ENCODE data around the gene PAX9.

Gene PAX9

DNA sequence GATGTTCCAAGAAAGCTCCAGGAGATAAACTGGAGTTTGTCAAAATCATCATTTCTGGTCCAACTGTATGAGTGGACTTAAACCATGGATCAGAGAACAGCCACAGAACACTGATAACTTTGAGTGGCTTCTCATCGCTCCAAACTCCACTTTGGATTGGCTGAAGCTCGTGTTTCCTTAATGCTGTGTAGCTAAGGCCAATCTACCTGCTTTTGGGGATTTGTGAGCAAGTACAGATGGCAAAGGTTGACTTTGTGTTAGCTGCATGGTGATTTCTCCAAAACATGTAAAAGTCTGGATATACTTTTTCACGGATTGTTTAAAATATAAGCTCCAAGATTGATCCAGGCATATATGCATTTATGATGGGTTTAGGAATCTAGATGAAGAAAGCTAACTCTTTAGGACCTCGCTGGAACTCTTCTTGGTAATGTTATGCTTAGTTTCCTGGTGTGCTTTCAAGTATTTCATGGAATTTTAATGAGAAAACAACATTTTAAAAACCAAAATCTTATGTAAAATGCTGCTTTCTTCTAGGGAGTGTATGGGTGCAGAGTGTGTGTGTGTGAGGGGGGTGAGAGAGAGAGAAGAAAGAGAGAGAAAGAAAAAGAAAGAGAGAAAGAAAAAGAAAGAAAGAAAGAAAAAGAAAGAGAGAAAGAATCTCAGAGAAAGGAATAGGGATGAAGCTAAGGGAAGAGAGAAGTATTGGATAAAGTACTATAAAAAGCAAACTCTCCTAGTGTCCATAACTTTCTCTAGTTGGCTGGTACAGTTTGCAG lies 11.6 kb upstream of the PAX9 start:
- no peaks in the 10 kb centered on the region for H3K36me3 ChIP-seq (ENCODE audit: insufficient read depth, low read length)
- H3K4me1 ChIP-seq (ENCODE audit: insufficient read depth, low read length), result peaks cover 5% of the 10 kb centered on the region
- H3K4me3 ChIP-seq (ENCODE audit: low read length), result no peak overlapping the region

DNA sequence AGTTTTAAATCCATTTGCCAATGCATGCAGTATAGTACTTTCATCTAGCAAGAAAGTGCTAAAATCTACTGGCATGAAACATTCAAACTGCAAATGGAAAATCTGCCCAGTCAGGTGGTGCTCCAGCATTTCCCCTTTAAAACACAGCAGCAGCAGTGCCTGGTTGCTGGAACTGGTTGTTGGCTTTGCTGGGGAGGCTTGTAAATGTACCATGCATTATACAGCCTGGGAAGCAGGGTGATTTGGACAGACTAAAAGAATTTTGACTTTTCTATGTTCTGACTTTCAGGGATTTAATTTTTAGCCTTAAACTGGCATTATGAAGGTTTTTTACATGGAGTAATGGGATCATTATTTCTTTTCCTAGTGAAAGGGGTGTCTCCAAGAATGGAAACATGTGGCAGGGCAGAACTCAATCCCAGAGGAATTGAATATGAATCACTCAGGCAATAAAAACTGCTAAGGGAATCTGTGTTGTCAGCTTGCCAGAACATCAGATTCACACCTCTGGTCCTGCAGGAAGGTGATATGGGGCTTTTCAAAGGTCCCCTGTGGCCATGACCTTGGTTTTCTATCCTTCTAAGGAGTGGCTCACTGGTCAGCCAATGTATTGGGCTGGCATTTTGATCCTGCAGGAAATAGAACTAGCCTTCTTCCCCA lies 9.0 kb upstream of the PAX9 start:
- peaks cover 26% of the 10 kb centered on the region for H3K4me1 ChIP-seq (ENCODE audit: insufficient read depth, low read length)
- no peaks in the 10 kb centered on the region for H3K9me3 ChIP-seq (ENCODE audit: low read length)
- H3K4me3 ChIP-seq (ENCODE audit: low read length), result no peak overlapping the region
- no peaks in the 10 kb centered on the region for H3K36me3 ChIP-seq (ENCODE audit: insufficient read depth, low read length)
- H3K27me3 ChIP-seq (ENCODE audit: insufficient read depth, low read length), result peaks cover 98% of the 10 kb centered on the region
- no peak overlapping the region for H2AFZ ChIP-seq (ENCODE audit: low read depth, low read length)

More for the DNA sequence above, 11.6 kb upstream of the PAX9 start:
- H3K27me3 ChIP-seq (ENCODE audit: insufficient read depth, low read length), result peaks cover 96% of the 10 kb centered on the region
- H2AFZ ChIP-seq (ENCODE audit: low read depth, low read length), result no peak overlapping the region
- no peaks in the 10 kb centered on the region for H3K9me3 ChIP-seq (ENCODE audit: low read length)

DNA sequence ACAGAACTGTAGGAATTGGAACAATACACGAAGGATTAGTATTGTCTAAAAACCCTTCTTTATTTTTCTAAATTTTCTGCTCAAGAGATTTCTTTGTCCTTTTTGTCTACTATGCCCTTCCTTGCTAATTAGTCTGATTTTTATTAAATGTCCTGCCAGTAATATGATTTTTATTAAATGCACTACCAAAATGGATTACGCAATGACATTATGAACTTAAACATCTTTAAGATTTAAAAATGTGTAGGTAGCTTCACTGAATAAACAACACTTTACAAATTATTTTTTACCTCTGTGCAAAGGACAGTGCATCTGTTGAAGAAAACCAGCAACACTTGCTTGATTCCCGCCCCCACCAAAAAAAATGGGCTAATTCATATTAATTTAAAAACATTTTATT lies 8.2 kb upstream of the PAX9 start:
- no peaks in the 10 kb centered on the region for H3K36me3 ChIP-seq (ENCODE audit: insufficient read depth, low read length)

DNA sequence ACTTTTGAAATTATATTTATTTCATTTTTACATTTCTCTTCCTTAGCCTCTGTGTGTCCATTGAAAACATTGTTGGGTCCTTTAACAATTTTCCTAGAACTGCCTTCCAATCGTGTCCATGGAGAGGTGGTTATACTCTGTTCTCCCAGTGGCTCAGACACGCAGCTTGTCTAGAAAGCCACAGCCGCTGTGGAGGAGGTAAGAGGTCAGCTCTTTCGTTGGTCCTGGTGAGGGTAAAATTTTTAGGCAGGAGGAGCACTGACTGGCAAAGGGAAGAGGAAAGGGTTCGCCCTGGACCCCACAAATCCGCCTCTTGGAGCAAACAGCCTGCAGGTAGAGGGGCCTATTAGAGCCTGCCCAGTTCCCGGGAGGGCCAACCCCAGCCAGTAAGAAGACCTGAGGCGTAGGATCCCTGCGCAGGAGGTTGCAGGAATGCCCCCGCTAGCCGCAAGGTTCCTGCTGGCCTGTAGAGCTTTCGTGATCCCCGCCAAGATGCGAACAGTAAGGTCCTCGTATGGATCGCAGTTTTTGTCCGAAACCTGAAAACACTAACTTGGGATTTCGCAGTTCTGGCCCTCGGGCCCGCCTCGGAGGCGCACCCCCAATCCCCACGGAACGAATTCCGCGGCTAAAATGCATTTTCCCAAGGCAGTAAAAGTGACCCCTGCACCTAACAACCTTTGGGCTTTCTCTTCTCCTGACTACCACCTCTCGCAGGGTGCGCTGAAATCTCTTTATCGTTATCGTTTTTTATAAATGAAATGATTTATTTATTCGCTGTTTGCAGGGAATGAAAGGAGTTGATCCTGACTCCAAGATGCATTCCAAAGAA lies 7.5 kb upstream of the PAX9 start:
- H3K4me3 ChIP-seq (ENCODE audit: low read length), result no peak overlapping the region

More for the DNA sequence above, 8.2 kb upstream of the PAX9 start:
- no peak overlapping the region for H2AFZ ChIP-seq (ENCODE audit: low read depth, low read length)
- peaks cover 25% of the 10 kb centered on the region for H3K4me1 ChIP-seq (ENCODE audit: insufficient read depth, low read length)
- no peaks in the 10 kb centered on the region for H3K9me3 ChIP-seq (ENCODE audit: low read length)
- H3K27me3 ChIP-seq (ENCODE audit: insufficient read depth, low read length), result peaks cover 99% of the 10 kb centered on the region
- no peak overlapping the region for H3K4me3 ChIP-seq (ENCODE audit: low read length)

DNA sequence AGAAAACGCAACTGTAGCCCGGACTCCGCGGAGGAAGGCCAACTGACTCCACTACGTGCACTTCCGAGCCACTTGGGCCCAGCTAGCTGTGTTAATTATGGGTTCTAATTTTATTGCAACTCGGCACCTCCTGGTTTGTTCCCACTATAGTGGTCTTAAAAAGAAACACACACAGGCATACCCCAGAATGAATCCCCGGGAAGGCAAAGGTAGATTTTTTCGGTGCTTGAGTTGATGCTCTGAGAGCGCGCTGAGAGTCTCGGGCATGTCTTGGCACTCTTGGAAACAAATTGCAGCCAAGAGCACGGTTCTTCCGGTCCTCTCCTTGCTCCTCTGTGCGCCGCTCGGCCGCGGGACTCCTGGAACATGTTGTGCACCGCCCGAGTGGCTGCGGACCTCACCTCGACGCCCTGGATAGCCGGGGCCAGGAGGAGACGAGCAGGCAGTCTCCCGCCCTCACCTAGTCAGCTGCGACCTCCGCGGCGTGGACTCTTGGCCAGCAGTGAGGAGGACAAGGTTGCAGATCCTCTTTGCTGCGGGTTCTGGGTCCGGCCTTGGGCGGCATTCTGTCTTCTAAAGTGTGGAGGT lies 6.8 kb upstream of the PAX9 start:
- Histone ChIP-seq H3K36me3 (ENCODE audit: insufficient read depth, low read length) (no peaks in the 10 kb centered on the region), H3K27me3 (ENCODE audit: insufficient read depth, low read length) (peaks cover 99% of the 10 kb centered on the region), H3K9me3 (ENCODE audit: low read length) (no peaks in the 10 kb centered on the region), H2AFZ (ENCODE audit: low read depth, low read length) (no peak overlapping the region), H3K4me1 (ENCODE audit: insufficient read depth, low read length) (peaks cover 30% of the 10 kb centered on the region), H3K4me3 (ENCODE audit: low read length) (no peak overlapping the region)

More for the DNA sequence above, 7.5 kb upstream of the PAX9 start:
- Histone ChIP-seq H2AFZ (ENCODE audit: low read depth, low read length) (no peak overlapping the region), H3K36me3 (ENCODE audit: insufficient read depth, low read length) (no peaks in the 10 kb centered on the region), H3K9me3 (ENCODE audit: low read length) (no peaks in the 10 kb centered on the region), H3K27me3 (ENCODE audit: insufficient read depth, low read length) (peaks cover 99% of the 10 kb centered on the region), H3K4me1 (ENCODE audit: insufficient read depth, low read length) (peaks cover 30% of the 10 kb centered on the region)

DNA sequence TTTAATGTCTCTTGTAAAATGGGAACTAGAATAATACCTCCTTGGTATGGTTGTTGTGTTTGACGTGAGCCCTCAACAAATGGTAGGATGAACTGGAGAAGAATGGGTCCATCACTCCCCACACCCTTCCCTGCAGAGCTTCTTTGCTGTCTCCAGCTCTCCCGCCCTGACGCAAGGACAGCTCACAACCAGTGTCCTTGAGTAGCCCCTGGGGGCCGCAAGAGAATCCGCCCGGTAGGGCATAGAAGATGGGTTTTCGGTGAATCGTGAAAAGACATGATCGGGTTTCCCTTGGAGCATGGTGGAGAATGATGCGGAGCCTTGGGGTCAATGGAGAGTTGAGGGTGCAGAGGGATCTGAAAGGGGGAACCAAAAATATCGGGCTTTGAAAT lies 6.1 kb upstream of the PAX9 start:
- H3K4me1 ChIP-seq (ENCODE audit: insufficient read depth, low read length), result peaks cover 30% of the 10 kb centered on the region
- no peak overlapping the region for H3K4me3 ChIP-seq (ENCODE audit: low read length)
- H3K9me3 ChIP-seq (ENCODE audit: low read length), result no peaks in the 10 kb centered on the region
- no peaks in the 10 kb centered on the region for H3K36me3 ChIP-seq (ENCODE audit: insufficient read depth, low read length)
- H3K27me3 ChIP-seq (ENCODE audit: insufficient read depth, low read length), result peaks cover 99% of the 10 kb centered on the region
- H2AFZ ChIP-seq (ENCODE audit: low read depth, low read length), result no peak overlapping the region

DNA sequence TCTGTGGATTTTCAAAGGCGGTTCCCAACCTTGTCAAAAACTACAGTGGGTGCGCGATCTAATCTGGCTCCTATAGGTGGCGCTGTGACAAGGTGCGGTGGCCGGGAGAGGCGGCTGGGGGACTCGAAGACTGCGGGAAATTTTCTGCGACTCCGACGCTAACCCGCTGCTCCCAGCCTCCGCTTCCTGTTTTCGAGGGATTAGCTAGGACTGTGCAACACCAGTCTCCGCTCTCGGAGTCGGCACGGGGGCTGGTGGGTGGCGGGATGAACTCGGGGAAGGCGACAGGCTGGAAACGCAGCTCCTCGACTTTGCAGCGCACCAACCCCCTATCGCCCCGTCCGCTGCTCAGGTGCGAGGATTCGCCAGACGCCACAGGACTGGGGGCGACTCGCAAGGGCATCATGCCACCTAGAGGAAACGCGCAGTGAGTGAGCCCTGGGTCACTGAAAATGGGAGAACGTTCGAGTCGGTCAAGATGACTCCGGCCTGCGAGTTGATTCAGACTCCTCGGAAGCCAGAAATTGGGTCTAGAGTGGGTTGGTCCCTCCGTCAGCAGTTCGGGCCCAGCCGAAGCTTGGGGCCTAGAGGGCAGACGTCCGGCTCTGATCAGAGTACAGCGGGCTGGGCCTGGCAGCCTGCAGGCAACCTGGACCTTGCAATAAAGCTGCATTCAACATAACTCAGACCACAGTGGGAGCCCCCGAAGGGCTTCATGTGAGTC lies 5.5 kb upstream of the PAX9 start:
- H3K4me3 ChIP-seq (ENCODE audit: low read length), result no peak overlapping the region
- H3K4me1 ChIP-seq (ENCODE audit: insufficient read depth, low read length), result peaks cover 32% of the 10 kb centered on the region
- H3K36me3 ChIP-seq (ENCODE audit: insufficient read depth, low read length), result no peaks in the 10 kb centered on the region
- H3K27me3 ChIP-seq (ENCODE audit: insufficient read depth, low read length), result peaks cover 99% of the 10 kb centered on the region
- H3K9me3 ChIP-seq (ENCODE audit: low read length), result no peaks in the 10 kb centered on the region
- H2AFZ ChIP-seq (ENCODE audit: low read depth, low read length), result no peak overlapping the region

DNA sequence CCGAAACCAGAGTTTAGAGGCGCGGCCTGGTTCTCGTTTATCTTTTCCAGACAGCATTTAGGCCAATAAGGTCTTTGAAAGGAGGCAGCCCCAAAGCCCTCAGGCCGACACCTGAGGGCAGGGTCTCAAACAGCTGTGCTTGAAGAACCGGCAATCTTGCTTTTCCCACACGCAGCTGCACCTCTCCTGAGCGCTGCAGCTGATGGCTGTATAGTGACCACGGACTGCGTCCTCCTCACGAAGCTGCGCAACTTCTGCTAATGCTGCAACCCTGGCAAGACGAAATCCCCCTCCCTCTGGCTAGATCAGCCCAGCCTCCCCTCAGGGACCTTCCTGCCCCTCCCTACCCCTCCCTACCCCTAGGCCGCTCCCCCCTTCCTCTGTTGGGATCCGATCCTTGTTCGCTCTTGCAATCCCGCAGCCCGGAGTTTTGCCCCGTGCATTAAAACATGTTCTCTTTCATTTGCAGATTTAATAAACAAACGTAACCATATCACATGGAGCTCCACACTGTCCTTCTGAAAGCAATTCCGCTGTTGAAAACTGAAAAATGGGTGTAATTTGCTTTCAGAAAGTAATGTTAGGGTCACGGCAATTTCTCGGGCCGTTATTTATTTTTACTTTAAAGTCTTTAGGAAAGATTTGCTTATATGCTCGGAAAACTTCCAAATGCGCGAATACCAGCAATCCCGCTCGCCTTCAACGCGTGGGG lies 4.8 kb upstream of the PAX9 start:
- Histone ChIP-seq H3K27me3 (ENCODE audit: insufficient read depth, low read length) (peaks cover 96% of the 10 kb centered on the region), H3K4me1 (ENCODE audit: insufficient read depth, low read length) (peaks cover 37% of the 10 kb centered on the region), H3K36me3 (ENCODE audit: insufficient read depth, low read length) (no peaks in the 10 kb centered on the region), H3K4me3 (ENCODE audit: low read length) (no peak overlapping the region), H3K9me3 (ENCODE audit: low read length) (no peaks in the 10 kb centered on the region), H2AFZ (ENCODE audit: low read depth, low read length) (peak overlapping the region; percentile 60)

DNA sequence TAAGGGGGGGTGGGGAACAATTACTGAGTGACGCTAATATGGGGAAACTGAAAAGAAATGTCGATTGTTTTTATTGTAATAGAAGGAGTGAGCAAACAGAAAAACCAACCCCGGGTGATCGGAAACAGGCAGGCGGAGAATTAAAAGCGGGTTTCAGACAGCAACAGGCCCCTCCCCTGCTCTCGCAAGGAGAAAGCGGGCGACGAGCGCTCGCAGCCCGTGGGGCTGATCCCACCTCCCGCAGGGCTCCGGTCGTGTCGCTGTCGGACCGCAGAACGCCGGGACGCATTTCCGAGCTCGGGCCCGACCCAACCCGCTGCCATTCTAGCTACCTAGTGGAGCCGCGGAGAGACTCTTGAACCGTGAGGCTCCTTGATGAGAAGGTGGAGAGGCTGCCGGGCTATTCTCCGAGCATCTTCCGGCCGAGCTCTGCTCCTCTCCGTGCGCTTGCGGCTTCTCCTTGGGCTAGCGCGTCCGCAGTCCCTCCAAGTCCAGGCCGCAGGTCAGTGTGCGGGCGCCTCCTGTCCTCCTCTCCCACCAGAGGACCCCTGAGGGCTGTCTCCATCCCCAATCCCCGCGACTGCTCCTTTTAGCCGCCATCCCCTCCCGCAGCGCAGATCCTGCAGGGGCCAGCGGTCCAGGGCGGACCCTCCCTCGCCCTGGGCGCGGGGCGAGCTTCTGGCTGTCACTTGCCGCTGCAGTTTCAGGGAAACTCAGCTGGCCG lies 4.1 kb upstream of the PAX9 start:
- no peaks in the 10 kb centered on the region for H3K36me3 ChIP-seq (ENCODE audit: insufficient read depth, low read length)
- H3K4me1 ChIP-seq (ENCODE audit: insufficient read depth, low read length), result peaks cover 42% of the 10 kb centered on the region
- peak overlapping the region; percentile 12 for H3K4me3 ChIP-seq (ENCODE audit: low read length)
- no peaks in the 10 kb centered on the region for H3K9me3 ChIP-seq (ENCODE audit: low read length)
- peaks cover 95% of the 10 kb centered on the region for H3K27me3 ChIP-seq (ENCODE audit: insufficient read depth, low read length)
- peak overlapping the region; percentile 60 for H2AFZ ChIP-seq (ENCODE audit: low read depth, low read length)

DNA sequence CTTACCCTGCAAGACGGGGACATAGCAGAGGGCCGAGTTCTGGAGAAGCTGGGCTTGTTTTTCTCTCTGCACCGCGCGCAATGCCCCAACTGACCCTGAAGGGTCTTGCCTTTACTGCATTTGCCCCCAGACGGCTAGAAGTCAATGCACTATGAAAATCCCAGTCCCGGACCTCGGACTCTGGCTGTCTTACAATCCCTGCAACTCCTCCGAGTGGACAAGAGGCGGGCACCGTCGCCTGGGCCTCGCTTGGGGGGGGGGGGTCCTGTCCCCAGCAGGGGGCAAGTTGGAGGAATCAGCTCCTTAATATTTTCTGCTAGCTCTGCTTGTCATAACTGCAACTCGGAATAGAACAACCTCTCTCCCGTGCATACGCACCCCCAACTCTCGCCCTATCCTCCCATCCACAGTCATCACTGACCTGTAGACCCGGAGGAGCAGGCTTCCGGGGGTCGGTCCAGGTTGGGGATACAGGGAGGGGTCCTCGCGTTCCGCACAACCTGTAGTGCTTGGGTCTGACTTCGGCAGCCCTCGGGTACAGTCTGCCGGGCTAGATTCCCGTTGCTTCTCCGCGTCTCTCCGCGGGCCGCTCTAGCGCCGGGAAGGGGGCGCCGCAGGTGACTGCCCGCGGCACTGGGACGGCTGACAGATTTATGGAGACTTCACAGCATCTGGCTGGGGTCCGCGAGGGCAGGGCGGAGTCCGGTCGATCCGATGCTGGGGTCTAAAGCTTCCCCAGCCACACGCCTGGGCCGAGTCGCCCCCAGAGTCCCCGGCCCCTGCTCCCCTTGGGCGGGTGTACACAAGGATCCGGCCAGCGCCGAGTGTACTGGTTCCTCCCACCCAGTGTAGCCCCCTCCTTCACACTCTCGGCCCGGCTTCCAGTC lies 3.3 kb upstream of the PAX9 start:
- peak overlapping the region; percentile 60 for H2AFZ ChIP-seq (ENCODE audit: low read depth, low read length)
- no peaks in the 10 kb centered on the region for H3K9me3 ChIP-seq (ENCODE audit: low read length)
- H3K36me3 ChIP-seq (ENCODE audit: insufficient read depth, low read length), result no peaks in the 10 kb centered on the region
- no peak overlapping the region for H3K4me3 ChIP-seq (ENCODE audit: low read length)
- H3K4me1 ChIP-seq (ENCODE audit: insufficient read depth, low read length), result peaks cover 50% of the 10 kb centered on the region
- peaks cover 95% of the 10 kb centered on the region for H3K27me3 ChIP-seq (ENCODE audit: insufficient read depth, low read length)
